ENCODE results near the gene ACER3. TPM values are rescaled to one million over a fixed set of nuclear protein-coding genes. Genes with fewer than 3 reads are reported as not detected.

ACER3 gene
- polyA plus RNA-seq, 1 donor from 2014 or later: 14.9 TPM

DNA sequence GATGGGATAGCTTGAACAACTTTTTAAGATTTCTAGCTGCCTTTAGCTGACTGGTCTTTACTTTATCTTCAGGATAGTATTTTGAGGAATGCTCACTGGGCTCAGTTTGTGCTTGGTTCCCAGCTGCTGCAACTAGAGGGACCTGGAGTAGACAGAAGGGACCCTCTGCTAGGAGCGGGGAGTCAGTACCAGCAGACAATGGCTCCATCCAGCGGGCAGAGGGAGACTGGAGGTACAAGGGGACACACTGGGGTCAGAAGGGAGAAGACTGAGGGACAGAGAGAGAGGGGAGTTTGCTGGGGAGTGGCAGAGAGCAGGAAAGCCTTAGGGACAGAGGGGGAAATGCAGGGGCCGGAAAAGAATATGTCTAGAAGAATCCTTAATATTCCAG, 22.0 kb upstream of the ACER3 start:
- TF ChIP-seq EZH2 (IDR thresholded peaks at IDR 0.05; ENCODE audit: borderline replicate concordance, insufficient read depth, low read length, poor library complexity, severe bottlenecking) (no peak), EP300 (conservative IDR thresholded peaks at IDR 0.05; ENCODE audit: poor library complexity, severe bottlenecking) (no peak), POLR2AphosphoS5 (IDR thresholded peaks at IDR 0.05) (no peak), RAD21 (conservative IDR thresholded peaks at IDR 0.05) (no peak), TAF1 (IDR thresholded peaks at IDR 0.05; ENCODE audit: low read depth) (no peak), SMC3 (conservative IDR thresholded peaks at IDR 0.05; ENCODE audit: poor library complexity) (no peak), MXI1 (conservative IDR thresholded peaks at IDR 0.05; ENCODE audit: poor library complexity, severe bottlenecking) (no peak)
- TF ChIP-seq, protein P1, sequence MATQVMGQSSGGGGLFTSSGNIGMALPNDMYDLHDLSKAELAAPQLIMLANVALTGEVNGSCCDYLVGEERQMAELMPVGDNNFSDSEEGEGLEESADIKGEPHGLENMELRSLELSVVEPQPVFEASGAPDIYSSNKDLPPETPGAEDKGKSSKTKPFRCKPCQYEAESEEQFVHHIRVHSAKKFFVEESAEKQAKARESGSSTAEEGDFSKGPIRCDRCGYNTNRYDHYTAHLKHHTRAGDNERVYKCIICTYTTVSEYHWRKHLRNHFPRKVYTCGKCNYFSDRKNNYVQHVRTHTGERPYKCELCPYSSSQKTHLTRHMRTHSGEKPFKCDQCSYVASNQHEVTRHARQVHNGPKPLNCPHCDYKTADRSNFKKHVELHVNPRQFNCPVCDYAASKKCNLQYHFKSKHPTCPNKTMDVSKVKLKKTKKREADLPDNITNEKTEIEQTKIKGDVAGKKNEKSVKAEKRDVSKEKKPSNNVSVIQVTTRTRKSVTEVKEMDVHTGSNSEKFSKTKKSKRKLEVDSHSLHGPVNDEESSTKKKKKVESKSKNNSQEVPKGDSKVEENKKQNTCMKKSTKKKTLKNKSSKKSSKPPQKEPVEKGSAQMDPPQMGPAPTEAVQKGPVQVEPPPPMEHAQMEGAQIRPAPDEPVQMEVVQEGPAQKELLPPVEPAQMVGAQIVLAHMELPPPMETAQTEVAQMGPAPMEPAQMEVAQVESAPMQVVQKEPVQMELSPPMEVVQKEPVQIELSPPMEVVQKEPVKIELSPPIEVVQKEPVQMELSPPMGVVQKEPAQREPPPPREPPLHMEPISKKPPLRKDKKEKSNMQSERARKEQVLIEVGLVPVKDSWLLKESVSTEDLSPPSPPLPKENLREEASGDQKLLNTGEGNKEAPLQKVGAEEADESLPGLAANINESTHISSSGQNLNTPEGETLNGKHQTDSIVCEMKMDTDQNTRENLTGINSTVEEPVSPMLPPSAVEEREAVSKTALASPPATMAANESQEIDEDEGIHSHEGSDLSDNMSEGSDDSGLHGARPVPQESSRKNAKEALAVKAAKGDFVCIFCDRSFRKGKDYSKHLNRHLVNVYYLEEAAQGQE (IDR thresholded peaks at IDR 0.05; ENCODE audit: borderline replicate concordance): no peak
- TF ChIP-seq, protein P2, sequence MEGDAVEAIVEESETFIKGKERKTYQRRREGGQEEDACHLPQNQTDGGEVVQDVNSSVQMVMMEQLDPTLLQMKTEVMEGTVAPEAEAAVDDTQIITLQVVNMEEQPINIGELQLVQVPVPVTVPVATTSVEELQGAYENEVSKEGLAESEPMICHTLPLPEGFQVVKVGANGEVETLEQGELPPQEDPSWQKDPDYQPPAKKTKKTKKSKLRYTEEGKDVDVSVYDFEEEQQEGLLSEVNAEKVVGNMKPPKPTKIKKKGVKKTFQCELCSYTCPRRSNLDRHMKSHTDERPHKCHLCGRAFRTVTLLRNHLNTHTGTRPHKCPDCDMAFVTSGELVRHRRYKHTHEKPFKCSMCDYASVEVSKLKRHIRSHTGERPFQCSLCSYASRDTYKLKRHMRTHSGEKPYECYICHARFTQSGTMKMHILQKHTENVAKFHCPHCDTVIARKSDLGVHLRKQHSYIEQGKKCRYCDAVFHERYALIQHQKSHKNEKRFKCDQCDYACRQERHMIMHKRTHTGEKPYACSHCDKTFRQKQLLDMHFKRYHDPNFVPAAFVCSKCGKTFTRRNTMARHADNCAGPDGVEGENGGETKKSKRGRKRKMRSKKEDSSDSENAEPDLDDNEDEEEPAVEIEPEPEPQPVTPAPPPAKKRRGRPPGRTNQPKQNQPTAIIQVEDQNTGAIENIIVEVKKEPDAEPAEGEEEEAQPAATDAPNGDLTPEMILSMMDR (IDR thresholded peaks at IDR 0.05; ENCODE audit: poor library complexity, severe bottlenecking): no peak
- H3K9me3 ChIP-seq (ENCODE audit: low read length): no peaks in the 10 kb centered on the region
- no peaks in the 10 kb centered on the region for H3F3A ChIP-seq (ENCODE audit: insufficient read depth, low read length, poor library complexity, severe bottlenecking)
- no peaks in the 10 kb centered on the region for H3K36me3 ChIP-seq (ENCODE audit: insufficient read depth, low read length)
- no peaks in the 10 kb centered on the region for H3K27me3 ChIP-seq (ENCODE audit: insufficient read depth, low read depth, low read length)
- no peak overlapping the region for H2AFZ ChIP-seq (ENCODE audit: low read depth, low read length)
- no peak overlapping the region for H3K4me2 ChIP-seq (ENCODE audit: low read length)
- no peaks in the 10 kb centered on the region for H3K9me2 ChIP-seq (ENCODE audit: insufficient read depth, low read length)
- H3K9ac ChIP-seq (ENCODE audit: low read length): no peak overlapping the region
- no peaks in the 10 kb centered on the region for H4K20me1 ChIP-seq (ENCODE audit: insufficient read depth)
- no peak overlapping the region for H3K27ac ChIP-seq (ENCODE audit: low read length)
- H3K4me3 ChIP-seq (ENCODE audit: low read length): no peak overlapping the region
- no peaks in the 10 kb centered on the region for H3K79me2 ChIP-seq (replicated peaks; ENCODE audit: insufficient read depth, low read length)

DNA sequence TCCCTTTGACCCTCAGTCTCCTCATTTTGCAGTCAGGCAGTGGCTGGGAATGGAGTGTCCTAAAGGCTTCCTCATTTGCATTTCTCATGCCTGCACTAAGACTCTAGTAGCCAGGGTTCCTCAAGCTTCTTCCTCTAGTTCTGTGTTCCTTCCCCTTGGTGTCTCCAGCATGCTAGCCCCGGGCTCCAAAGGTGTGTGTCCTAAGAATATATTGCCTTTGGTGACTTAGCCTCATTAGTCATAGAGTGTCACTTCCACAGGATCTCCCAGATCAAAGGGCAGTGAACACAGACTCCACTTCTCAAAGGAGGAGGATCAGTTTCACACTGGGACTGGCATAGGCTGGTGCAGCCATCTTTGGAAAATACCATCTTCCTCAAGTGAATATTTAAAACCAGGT, 21.4 kb upstream of the ACER3 start:
- no peak overlapping the region for H3K4me3 ChIP-seq (ENCODE audit: low read length)
- H3K36me3 ChIP-seq (ENCODE audit: insufficient read depth, low read length): no peaks in the 10 kb centered on the region
- no peak for TF ChIP-seq EP300 (conservative IDR thresholded peaks at IDR 0.05; ENCODE audit: poor library complexity, severe bottlenecking)
- no peak for TF ChIP-seq MXI1 (conservative IDR thresholded peaks at IDR 0.05; ENCODE audit: poor library complexity, severe bottlenecking)
- TF ChIP-seq, protein P2 (IDR thresholded peaks at IDR 0.05; ENCODE audit: poor library complexity, severe bottlenecking): no peak
- TF ChIP-seq EZH2 (IDR thresholded peaks at IDR 0.05; ENCODE audit: borderline replicate concordance, insufficient read depth, low read length, poor library complexity, severe bottlenecking): no peak
- no peak for TF ChIP-seq POLR2AphosphoS5 (IDR thresholded peaks at IDR 0.05)
- TF ChIP-seq, protein P1 (IDR thresholded peaks at IDR 0.05; ENCODE audit: borderline replicate concordance): no peak

More for the DNA sequence above, 21.4 kb upstream of the ACER3 start:
- H3K9me3 ChIP-seq (ENCODE audit: low read length): no peaks in the 10 kb centered on the region
- no peaks in the 10 kb centered on the region for H3F3A ChIP-seq (ENCODE audit: insufficient read depth, low read length, poor library complexity, severe bottlenecking)
- no peak overlapping the region for H3K9ac ChIP-seq (ENCODE audit: low read length)
- no peaks in the 10 kb centered on the region for H4K20me1 ChIP-seq (ENCODE audit: insufficient read depth)
- no peaks in the 10 kb centered on the region for H3K27me3 ChIP-seq (ENCODE audit: insufficient read depth, low read depth, low read length)
- H3K9me2 ChIP-seq (ENCODE audit: insufficient read depth, low read length): no peaks in the 10 kb centered on the region
- no peaks in the 10 kb centered on the region for H3K79me2 ChIP-seq (replicated peaks; ENCODE audit: insufficient read depth, low read length)
- H3K27ac ChIP-seq (ENCODE audit: low read length): no peak overlapping the region
- no peak overlapping the region for H3K4me2 ChIP-seq (ENCODE audit: low read length)
- H2AFZ ChIP-seq (ENCODE audit: low read depth, low read length): no peak overlapping the region
